Measurements from ENCODE around the gene XPR1. TPM values are rescaled to one million over a fixed set of nuclear protein-coding genes. Genes with fewer than 3 reads are reported as not detected.
A peak's percentile ranks its signal among the peaks of the same experiment; 100 is the strongest.
"Not testable (repeated sequence)": the region's sequence is repeated elsewhere in the genome, so short reads cannot be mapped to it uniquely, and the experiment has no call there.

Gene XPR1
- total RNA-seq, 1 donor from 2014 or later = 62.6 TPM

DNA sequence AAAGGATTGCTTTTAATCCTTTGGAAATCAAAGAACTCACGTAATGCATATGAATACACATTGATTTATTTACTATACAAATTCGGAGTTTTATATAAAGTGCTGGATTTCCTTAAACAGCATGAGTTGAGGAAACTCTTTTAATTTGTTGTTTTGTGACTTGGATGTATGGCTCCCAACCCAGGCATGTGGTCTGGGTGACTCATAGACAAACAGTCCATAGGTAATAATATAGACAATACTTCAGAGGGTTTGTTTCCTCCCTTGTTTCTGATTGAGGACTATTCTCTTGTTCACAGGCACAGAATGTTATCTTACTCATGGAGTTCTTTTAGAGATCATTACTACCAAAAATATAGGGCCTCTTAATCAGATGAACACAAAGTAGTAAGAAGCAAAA is 43.8 kb downstream of the XPR1 start:
- TF ChIP-seq, protein P1, sequence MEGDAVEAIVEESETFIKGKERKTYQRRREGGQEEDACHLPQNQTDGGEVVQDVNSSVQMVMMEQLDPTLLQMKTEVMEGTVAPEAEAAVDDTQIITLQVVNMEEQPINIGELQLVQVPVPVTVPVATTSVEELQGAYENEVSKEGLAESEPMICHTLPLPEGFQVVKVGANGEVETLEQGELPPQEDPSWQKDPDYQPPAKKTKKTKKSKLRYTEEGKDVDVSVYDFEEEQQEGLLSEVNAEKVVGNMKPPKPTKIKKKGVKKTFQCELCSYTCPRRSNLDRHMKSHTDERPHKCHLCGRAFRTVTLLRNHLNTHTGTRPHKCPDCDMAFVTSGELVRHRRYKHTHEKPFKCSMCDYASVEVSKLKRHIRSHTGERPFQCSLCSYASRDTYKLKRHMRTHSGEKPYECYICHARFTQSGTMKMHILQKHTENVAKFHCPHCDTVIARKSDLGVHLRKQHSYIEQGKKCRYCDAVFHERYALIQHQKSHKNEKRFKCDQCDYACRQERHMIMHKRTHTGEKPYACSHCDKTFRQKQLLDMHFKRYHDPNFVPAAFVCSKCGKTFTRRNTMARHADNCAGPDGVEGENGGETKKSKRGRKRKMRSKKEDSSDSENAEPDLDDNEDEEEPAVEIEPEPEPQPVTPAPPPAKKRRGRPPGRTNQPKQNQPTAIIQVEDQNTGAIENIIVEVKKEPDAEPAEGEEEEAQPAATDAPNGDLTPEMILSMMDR (IDR thresholded peaks at IDR 0.05; ENCODE audit: unreplicated experiment) = no peak
- no peaks in the 10 kb centered on the region for H3K27me3 Mint-ChIP-seq
- no peak for DNase-seq (ENCODE audit: low spot score, unreplicated experiment)
- peak overlapping the region; percentile 20 for H3K27ac Mint-ChIP-seq
- no peak overlapping the region for H3K4me3 Mint-ChIP-seq (ENCODE audit: low read depth)
- peaks cover 13% of the 10 kb centered on the region for H3K9me3 Mint-ChIP-seq (ENCODE audit: low read depth)
- H3K36me3 Mint-ChIP-seq (ENCODE audit: insufficient read depth) = peaks cover 19% of the 10 kb centered on the region
- H3K4me1 Mint-ChIP-seq (ENCODE audit: low read depth) = peaks cover 15% of the 10 kb centered on the region

- DNase-seq (ENCODE audit: low spot score, unreplicated experiment) = no peak
- Mint-ChIP-seq H3K4me3 (ENCODE audit: low read depth) (no peak overlapping the region), H3K36me3 (ENCODE audit: insufficient read depth) (peaks cover 31% of the 10 kb centered on the region), H3K27ac (no peak overlapping the region), H3K9me3 (ENCODE audit: low read depth) (peaks cover 11% of the 10 kb centered on the region), H3K4me1 (ENCODE audit: low read depth) (peaks cover 8% of the 10 kb centered on the region), H3K27me3 (no peaks in the 10 kb centered on the region)
- TF ChIP-seq, protein P1 (IDR thresholded peaks at IDR 0.05; ENCODE audit: unreplicated experiment) = no peak
Observed at GRCh38 chr1:180680558-180681144, 48.8 kb downstream of the XPR1 start.

DNA sequence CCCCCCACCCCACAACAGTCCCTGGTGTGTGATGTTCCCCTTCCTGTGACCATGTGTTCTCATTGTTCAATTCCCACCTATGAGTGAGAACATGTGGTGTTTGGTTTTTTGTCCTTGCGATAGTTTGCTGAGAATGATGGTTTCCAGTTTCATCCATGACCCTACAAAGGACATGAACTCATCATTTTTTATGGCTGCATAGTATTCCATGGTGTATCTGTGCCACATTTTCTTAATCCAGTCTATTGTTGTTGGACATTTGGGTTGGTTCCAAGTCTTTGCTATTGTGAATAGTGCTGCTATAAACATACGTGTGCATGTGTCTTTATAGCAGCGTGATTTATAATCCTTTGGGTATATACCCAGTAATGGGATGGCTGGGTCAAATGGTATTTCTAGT is 51.3 kb downstream of the XPR1 start:
- H3K4me1 Mint-ChIP-seq (ENCODE audit: low read depth); DNase-seq (ENCODE audit: low spot score, unreplicated experiment); H3K4me3 Mint-ChIP-seq (ENCODE audit: low read depth); H3K27ac Mint-ChIP-seq; H3K27me3 Mint-ChIP-seq: not testable (repeated sequence)
- Mint-ChIP-seq H3K36me3 (ENCODE audit: insufficient read depth) (peaks cover 34% of the 10 kb centered on the region), H3K9me3 (ENCODE audit: low read depth) (peaks cover 15% of the 10 kb centered on the region)

- no peak for DNase-seq (ENCODE audit: low spot score, unreplicated experiment)
- Mint-ChIP-seq H3K4me1 (ENCODE audit: low read depth) (peaks cover 17% of the 10 kb centered on the region), H3K4me3 (ENCODE audit: low read depth) (no peak overlapping the region), H3K27ac (no peak overlapping the region), H3K9me3 (ENCODE audit: low read depth) (peaks cover 14% of the 10 kb centered on the region), H3K36me3 (ENCODE audit: insufficient read depth) (peaks cover 15% of the 10 kb centered on the region), H3K27me3 (no peaks in the 10 kb centered on the region)
- TF ChIP-seq, protein P1 (IDR thresholded peaks at IDR 0.05; ENCODE audit: unreplicated experiment) = no peak
Observed at GRCh38 chr1:180691322-180691913, 59.6 kb downstream of the XPR1 start.

GRCh38 chr1:180693564-180694244 is 61.9 kb downstream of the XPR1 start:
- TF ChIP-seq, protein P1 (IDR thresholded peaks at IDR 0.05; ENCODE audit: unreplicated experiment) = no peak
- Mint-ChIP-seq H3K27ac (no peak overlapping the region), H3K36me3 (ENCODE audit: insufficient read depth) (peaks cover 32% of the 10 kb centered on the region), H3K4me1 (ENCODE audit: low read depth) (peaks cover 17% of the 10 kb centered on the region), H3K4me3 (ENCODE audit: low read depth) (no peak overlapping the region), H3K27me3 (no peaks in the 10 kb centered on the region), H3K9me3 (ENCODE audit: low read depth) (peaks cover 36% of the 10 kb centered on the region)
- no peak for DNase-seq (ENCODE audit: low spot score, unreplicated experiment)
